Lower lobe of right lung (tissue), 2 donors: ENCODE measurements around the gene FAXC. TPM values are rescaled to one million over a fixed set of nuclear protein-coding genes. Genes with fewer than 3 reads are reported as not detected.

ENCODE experiments used
- ATAC-seq, 2 donors: fragments of 200-7000 bp; cut with Tn5 transposase; one replicate each; pipeline ENCODE4 v1.9.1; 2020 to 2022; ENCODE audit warnings: mild to moderate bottlenecking in 2 of 2, moderate library complexity in 2 of 2
- DNase-seq: peaks from one replicate; pipeline ENCODE4 v3.0.0-alpha.2; 2020
- H3K27ac ChIP-seq: fragments of 200-600 bp; one replicate; pipeline ENCODE4 v1.8.0; 2022
- H3K27me3 ChIP-seq: fragments of 200-600 bp; one replicate; pipeline ENCODE4 v1.8.0; 2022; ENCODE audit warnings: low read depth
- H3K36me3 ChIP-seq: fragments of 200-600 bp; one replicate; pipeline ENCODE4 v1.8.0; 2022; ENCODE audit warnings: mild to moderate bottlenecking
- H3K4me1 ChIP-seq: fragments of 200-600 bp; one replicate; pipeline ENCODE4 v1.8.0; 2022
- H3K4me3 ChIP-seq: fragments of 200-600 bp; one replicate; pipeline ENCODE4 v1.8.0; 2022; ENCODE audit warnings: mild to moderate bottlenecking
- H3K9me3 ChIP-seq: fragments of 200-600 bp; one replicate; pipeline ENCODE4 v1.8.0; 2022
- CTCF ChIP-seq: fragments of 200-600 bp; IDR thresholded peaks from one replicate; pipeline ENCODE4 v1.8.0; 2022; ENCODE audit warnings: antibody characterized with exemption, mild to moderate bottlenecking
- intact Hi-C: fragments of 100-400 bp; cut with DNase I; formaldehyde crosslinking; loops from one replicate; pipeline ENCODE4 v1.11.0; 2022
- long read RNA-seq: library from polyadenylated mRNA; unstranded; transcript quantifications from one replicate; pipeline ENCODE4 v2.0.0, GENCODE V29; 2021
- total RNA-seq: library from RNA; stranded (reverse); fragmentation: NEBNext Ultra II Directional; extraction: Animal tissue kit (Norgen Biotek cat#: 25700); gene quantifications from one replicate; pipeline ENCODE4 v1.2.1, GENCODE V29; 2021
- donor health status: DM: no; HTN: yes; CAD: no; lungs with severe emphysema.

FAXC gene
- 4.3 TPM for total RNA-seq
- long read RNA-seq, full-length matches to known transcripts: 1 of 5 reads
- long read RNA-seq, partial matches to known transcripts: 0 of 5 reads
- long read RNA-seq, other reads (novel, unspliced or antisense): 4 of 5 reads

GRCh38 chr6:99349171-99350141, at the start of gene FAXC:
TSS of gene FAXC (minus strand) at chr6:99349674. CDS start at chr6:99349372, 302 bp downstream.
- peaks cover 4% of the 10 kb centered on the region for H3K4me1 ChIP-seq
- peak; percentile 94 to 97 for ATAC-seq
- peak; percentile 73 for DNase-seq

GRCh38 chr6:99397287-99397686, 47.8 kb upstream of the FAXC start:
- no peak for ATAC-seq
- no peak overlapping the region for H3K4me3 ChIP-seq
- H3K27ac ChIP-seq: no peak overlapping the region
- TF ChIP-seq CTCF: no peak
- peaks cover 48% of the 10 kb centered on the region for H3K36me3 ChIP-seq
- no peaks in the 10 kb centered on the region for H3K9me3 ChIP-seq
- no peaks in the 10 kb centered on the region for H3K27me3 ChIP-seq
- intact Hi-C loops: no loop called here
- H3K4me1 ChIP-seq: peaks cover 9% of the 10 kb centered on the region
- no peak for DNase-seq

More at GRCh38 chr6:99349171-99350141, at the start of gene FAXC:
- Histone ChIP-seq H3K27ac (peak within 1 kb of the TSS; percentile 56), H3K9me3 (no peaks in the 10 kb centered on the region), H3K36me3 (no peaks in the 10 kb centered on the region), H3K27me3 (peaks cover 42% of the 10 kb centered on the region), H3K4me3 (peak within 1 kb of the TSS; percentile 62)
- peak; percentile 24 for TF ChIP-seq CTCF
- intact Hi-C loops: no loop called here

- peaks cover 14% of the 10 kb centered on the region for H3K36me3 ChIP-seq
- intact Hi-C loops: no loop called here
- TF ChIP-seq CTCF: no peak
- peak; percentile 91 to 93 for ATAC-seq
- DNase-seq: peak; percentile 78
- peak within 1 kb of the TSS; percentile 79 for H3K27ac ChIP-seq
- no peaks in the 10 kb centered on the region for H3K27me3 ChIP-seq
- peak within 1 kb of the TSS; percentile 85 for H3K4me3 ChIP-seq
- no peaks in the 10 kb centered on the region for H3K9me3 ChIP-seq
- H3K4me1 ChIP-seq: peaks cover 9% of the 10 kb centered on the region
Measured at GRCh38 chr6:99393698-99394531, 44.4 kb upstream of the FAXC start, which contains the start of gene COQ3. TSS of gene COQ3 (minus strand) at chr6:99394195. CDS start at chr6:99394179, 16 bp downstream.

- TF ChIP-seq CTCF: no peak
- Histone ChIP-seq H3K4me1 (peaks cover 9% of the 10 kb centered on the region), H3K9me3 (no peaks in the 10 kb centered on the region), H3K27me3 (no peaks in the 10 kb centered on the region), H3K36me3 (peaks cover 10% of the 10 kb centered on the region), H3K27ac (peak overlapping the region; percentile 79), H3K4me3 (peak overlapping the region; percentile 85)
- peak in 1 of 2 donors; percentile 3 for ATAC-seq
- no peak for DNase-seq
- intact Hi-C loops: no loop called here
Measured at GRCh38 chr6:99393366-99393697, 43.9 kb upstream of the FAXC start.

- DNase-seq (no peak), ATAC-seq (no peak)
- Histone ChIP-seq H3K27me3 (no peaks in the 10 kb centered on the region), H3K4me3 (no peak overlapping the region), H3K9me3 (no peaks in the 10 kb centered on the region), H3K36me3 (no peaks in the 10 kb centered on the region), H3K27ac (no peak overlapping the region), H3K4me1 (peaks cover 9% of the 10 kb centered on the region)
- intact Hi-C loops: no loop called here
- TF ChIP-seq CTCF: no peak
Measured at GRCh38 chr6:99390896-99391295, 41.4 kb upstream of the FAXC start.
